BLaER1 treated with 17β-estradiol and CSF1 and Interleukin-3, amounts not matched to agents 10 nM and 100 nM (cell line): ENCODE measurements around the gene UBE4B.
"Not testable (repeated sequence)": the region's sequence is repeated elsewhere in the genome, so short reads cannot be mapped to it uniquely, and the experiment has no call there.

Source experiments
- H3K27ac ChIP-seq, 11 experiments: shearing (Covaris generic); formaldehyde crosslinking; 2 replicates each; pipeline ENCODE4 v1.8.1; 2022
- H3K27me3 ChIP-seq, 11 experiments: shearing (Covaris generic); formaldehyde crosslinking; 2 replicates each; pipeline ENCODE4 v1.8.1; 2022
- H3K36me3 ChIP-seq, 11 experiments: shearing (Covaris generic); formaldehyde crosslinking; 2 replicates each; pipeline ENCODE4 v1.8.1; 2022
- H3K4me1 ChIP-seq, 10 experiments: shearing (Covaris generic); formaldehyde crosslinking; 2 replicates each; pipeline ENCODE4 v1.8.1; 2022
- H3K4me2 ChIP-seq, 11 experiments: shearing (Covaris generic); formaldehyde crosslinking; 2 replicates each; pipeline ENCODE4 v1.8.1; 2022
- H3K4me3 ChIP-seq, 10 experiments: shearing (Covaris generic); formaldehyde crosslinking; 2 replicates each; pipeline ENCODE4 v1.8.1; 2022
- H3K9ac ChIP-seq, 11 experiments: shearing (Covaris generic); formaldehyde crosslinking; 2 replicates each; pipeline ENCODE4 v1.8.1; 2022
- H3K9me3 ChIP-seq, 11 experiments: shearing (Covaris generic); formaldehyde crosslinking; replicated peaks in 1 of 11; 2 replicates each; pipeline ENCODE4 v1.8.1; 2022
- H4K20me1 ChIP-seq, 11 experiments: shearing (Covaris generic); formaldehyde crosslinking; 2 replicates each; pipeline ENCODE4 v1.8.1; 2022
- Cebpa-rat ChIP-seq, 11 experiments: shearing (Covaris generic); IDR thresholded peaks; 2 replicates each; pipeline ENCODE4 v1.8.1; 2022

The UBE4B gene

DNA sequence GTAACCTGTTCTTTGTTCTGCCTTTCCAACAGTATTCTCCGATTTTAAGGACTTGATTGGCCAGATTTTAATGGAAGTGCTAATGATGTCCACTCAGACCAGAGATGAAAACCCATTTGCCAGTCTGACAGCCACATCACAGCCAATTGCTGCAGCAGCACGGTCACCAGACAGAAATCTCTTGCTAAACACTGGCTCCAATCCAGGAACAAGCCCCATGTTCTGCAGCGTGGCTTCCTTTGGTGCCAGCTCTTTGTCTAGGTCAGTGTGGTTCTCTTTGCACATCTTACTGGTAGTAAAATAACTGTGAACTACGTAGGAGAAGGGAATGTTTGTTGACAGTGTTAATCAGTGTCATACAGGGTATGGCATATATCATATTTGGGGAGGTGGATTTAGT is 72.7 kb downstream of the UBE4B start:
- no peak overlapping the region for H3K27ac ChIP-seq
- peaks cover 0 to 11% (median 0%) of the 10 kb centered on the region in 11 experiments; a peak in 3 of 22 replicates for H4K20me1 ChIP-seq
- no peak overlapping the region for H3K4me2 ChIP-seq
- H3K4me1 ChIP-seq, result 0 out of 20 replicates have a peak, but pooled peaks cover 0 to 8% (median 0%) of the 10 kb centered on the region in 10 experiments
- H3K9me3 ChIP-seq, result no peaks in the 10 kb centered on the region
- TF ChIP-seq Cebpa-rat (IDR thresholded peaks at IDR 0.05), result no peak
- H3K36me3 ChIP-seq, result peaks cover 79 to 99% (median 92%) of the 10 kb centered on the region in 11 experiments
- H3K27me3 ChIP-seq, result no peaks in the 10 kb centered on the region
- H3K9ac ChIP-seq, result no peak overlapping the region
- no peak overlapping the region for H3K4me3 ChIP-seq

DNA sequence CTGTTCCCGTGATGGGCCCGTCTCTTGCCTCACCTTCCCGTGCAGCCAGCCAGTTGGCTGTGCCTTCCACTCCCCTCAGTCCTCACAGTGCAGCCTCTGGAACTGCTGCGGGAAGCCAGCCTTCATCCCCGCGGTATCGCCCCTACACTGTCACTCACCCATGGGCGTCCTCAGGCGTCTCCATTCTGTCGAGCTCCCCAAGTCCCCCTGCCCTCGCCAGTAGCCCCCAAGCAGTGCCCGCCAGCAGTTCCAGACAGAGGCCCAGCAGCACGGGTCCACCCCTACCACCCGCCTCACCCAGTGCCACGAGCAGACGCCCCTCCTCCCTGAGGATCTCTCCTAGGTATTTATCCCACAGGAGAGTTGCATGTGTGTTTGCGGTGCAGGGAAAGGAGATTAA is 73.5 kb downstream of the UBE4B start:
- no peak overlapping the region for H3K4me3 ChIP-seq
- 0 out of 20 replicates have a peak, but pooled peaks cover 0 to 8% (median 0%) of the 10 kb centered on the region in 10 experiments for H3K4me1 ChIP-seq
- peaks cover 80 to 99% (median 95%) of the 10 kb centered on the region in 11 experiments for H3K36me3 ChIP-seq
- H3K9me3 ChIP-seq, result no peaks in the 10 kb centered on the region
- no peak overlapping the region for H3K4me2 ChIP-seq
- no peak overlapping the region for H3K9ac ChIP-seq
- no peak for TF ChIP-seq Cebpa-rat (IDR thresholded peaks at IDR 0.05)
- no peaks in the 10 kb centered on the region for H3K27me3 ChIP-seq
- peaks cover 0 to 11% (median 0%) of the 10 kb centered on the region in 11 experiments; a peak in 3 of 22 replicates for H4K20me1 ChIP-seq
- H3K27ac ChIP-seq, result no peak overlapping the region

DNA sequence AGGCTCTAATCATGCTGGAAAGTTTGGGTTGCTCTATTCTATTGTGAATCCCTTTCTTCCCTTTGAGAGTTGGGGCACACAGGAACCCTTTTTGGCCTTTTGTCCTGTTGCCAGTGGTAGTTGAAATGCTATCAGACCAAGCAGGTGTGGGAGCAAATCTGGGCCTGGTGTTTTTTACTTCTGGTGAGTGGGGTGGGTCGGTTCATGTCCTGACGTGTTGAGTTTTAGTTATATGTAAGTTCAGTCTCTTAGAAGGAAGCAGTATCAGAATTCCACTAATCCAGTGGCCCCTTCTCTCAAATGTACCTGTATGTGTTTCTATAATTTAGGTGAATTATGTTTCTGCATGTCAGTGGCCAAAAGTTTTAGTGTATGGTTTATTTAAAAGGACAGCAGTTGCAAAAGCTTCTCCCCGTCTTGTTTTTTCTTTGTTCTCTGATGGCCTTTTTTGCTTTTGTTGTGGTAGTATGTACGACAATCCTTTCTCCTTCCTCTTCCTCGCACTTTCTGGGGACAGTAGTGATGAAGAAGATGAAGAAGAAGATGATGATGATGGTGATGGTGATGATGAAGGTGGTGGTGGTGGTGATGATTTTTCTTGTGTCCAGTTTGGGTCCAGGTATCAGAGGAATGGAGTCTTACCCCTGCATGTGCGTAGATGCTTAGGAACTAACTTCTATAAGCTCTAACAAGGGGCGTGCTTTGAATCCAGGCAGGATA is 74.2 kb downstream of the UBE4B start:
- Histone ChIP-seq H3K4me3 (no peak overlapping the region), H3K4me2 (no peak overlapping the region)
- no peak for TF ChIP-seq Cebpa-rat (IDR thresholded peaks at IDR 0.05)

DNA sequence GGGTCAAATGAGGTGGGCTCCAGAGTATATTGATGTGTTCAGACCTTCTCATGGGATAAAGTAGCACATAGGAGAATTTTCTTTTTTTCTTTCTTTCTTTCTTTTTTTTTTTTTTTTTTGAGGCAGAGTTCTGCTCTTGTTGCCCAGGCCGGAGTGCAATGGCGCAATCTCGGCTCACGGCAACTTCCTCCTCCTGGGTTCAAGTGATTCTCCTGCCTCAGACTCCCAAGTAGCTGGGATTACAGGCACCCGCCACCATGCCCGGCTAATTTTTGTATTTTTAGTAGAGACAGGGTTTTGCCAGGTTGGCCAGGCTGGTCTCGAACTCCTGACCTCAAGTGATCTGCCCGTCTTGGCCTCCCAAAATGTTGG is 74.7 kb downstream of the UBE4B start:
- not testable (repeated sequence) for H3K4me3 ChIP-seq, H3K27me3 ChIP-seq, H3K9me3 ChIP-seq, H3K27ac ChIP-seq, H3K9ac ChIP-seq, H3K4me2 ChIP-seq, H3K4me1 ChIP-seq
- Histone ChIP-seq H3K36me3 (peaks cover 80 to 99% (median 91%) of the 10 kb centered on the region in 11 experiments), H4K20me1 (peaks cover 0 to 11% (median 0%) of the 10 kb centered on the region in 11 experiments; a peak in 3 of 22 replicates)

More for the DNA sequence above, 74.2 kb downstream of the UBE4B start:
- Histone ChIP-seq H3K4me1 (0 out of 20 replicates have a peak, but pooled peaks cover 0 to 8% (median 0%) of the 10 kb centered on the region in 10 experiments), H3K27ac (no peak overlapping the region), H3K36me3 (peaks cover 82 to 99% (median 94%) of the 10 kb centered on the region in 11 experiments), H3K27me3 (no peaks in the 10 kb centered on the region), H3K9ac (no peak overlapping the region), H3K9me3 (no peaks in the 10 kb centered on the region), H4K20me1 (peaks cover 0 to 11% (median 0%) of the 10 kb centered on the region in 11 experiments; a peak in 3 of 22 replicates)

DNA sequence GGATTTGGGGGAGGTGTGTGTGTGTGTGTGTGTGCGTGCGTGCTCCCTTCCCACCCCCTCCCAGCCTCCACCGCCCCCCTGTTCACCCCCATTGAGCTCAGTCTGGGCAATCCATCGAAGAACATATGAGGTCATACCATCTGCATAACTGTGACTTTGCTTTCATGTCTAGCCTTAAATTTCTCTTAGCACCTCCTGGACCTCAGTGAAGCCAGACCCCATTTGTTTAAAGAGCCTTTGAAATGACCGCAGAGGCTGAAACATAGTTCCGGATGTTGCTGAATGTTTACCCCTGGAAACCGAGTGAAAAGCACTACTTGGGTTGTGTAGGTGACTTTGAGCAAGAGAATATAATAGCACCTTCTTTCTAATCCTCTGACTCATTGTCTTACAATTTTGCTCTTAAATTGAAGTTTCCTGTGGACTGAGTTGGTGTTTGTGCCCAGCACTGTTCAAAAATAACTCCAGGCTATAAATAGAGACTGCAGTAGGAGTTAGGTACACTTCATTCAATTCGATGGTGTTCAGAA is 75.4 kb downstream of the UBE4B start:
- no peak for TF ChIP-seq Cebpa-rat (IDR thresholded peaks at IDR 0.05)
- Histone ChIP-seq H3K9me3 (no peaks in the 10 kb centered on the region), H4K20me1 (peaks cover 0 to 11% (median 0%) of the 10 kb centered on the region in 11 experiments; a peak in 5 of 22 replicates), H3K4me3 (no peak overlapping the region), H3K4me1 (0 out of 20 replicates have a peak, but pooled peaks cover 0 to 8% (median 0%) of the 10 kb centered on the region in 10 experiments), H3K27ac (no peak overlapping the region), H3K27me3 (no peaks in the 10 kb centered on the region), H3K36me3 (peaks cover 78 to 99% (median 88%) of the 10 kb centered on the region in 11 experiments), H3K9ac (no peak overlapping the region), H3K4me2 (no peak overlapping the region)

DNA sequence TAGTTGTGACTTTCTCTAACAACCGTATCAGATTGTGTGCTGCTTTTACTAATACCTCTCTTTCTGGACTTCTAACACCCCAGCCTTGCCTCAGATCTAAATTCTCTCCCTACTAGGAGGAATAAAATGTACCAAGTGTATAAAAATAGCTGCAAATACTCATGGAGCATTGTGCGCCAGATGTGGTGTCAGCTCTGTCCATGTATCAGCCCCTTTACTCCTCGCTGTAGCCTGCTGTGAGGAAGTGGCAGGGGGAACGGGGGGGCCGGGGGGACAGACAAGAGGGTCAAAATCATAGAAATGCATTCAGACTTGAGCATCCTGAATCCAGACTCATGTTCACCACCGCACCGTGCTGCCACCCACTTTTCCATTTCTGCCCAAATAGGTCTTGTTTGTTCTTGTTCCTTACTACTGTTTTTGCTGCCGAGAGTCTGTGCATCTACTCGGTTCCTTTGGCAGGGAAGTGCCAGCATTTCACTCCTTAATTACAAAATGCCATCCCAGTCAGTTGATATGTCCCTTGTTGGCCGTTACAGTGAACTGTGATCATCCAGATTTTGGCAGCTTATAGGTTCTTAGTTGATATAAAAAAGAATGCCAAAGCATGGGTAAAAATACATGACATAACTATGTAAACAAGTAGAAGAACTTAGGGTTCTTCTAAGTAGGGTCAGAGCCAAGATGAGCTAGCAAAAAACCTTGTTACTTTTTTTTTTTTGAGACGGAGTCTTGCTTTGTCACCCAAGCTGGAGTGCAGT is 76.4 kb downstream of the UBE4B start:
- peaks cover 71 to 99% (median 83%) of the 10 kb centered on the region in 11 experiments for H3K36me3 ChIP-seq
- no peak overlapping the region for H3K9ac ChIP-seq
- no peak overlapping the region for H3K4me3 ChIP-seq
- 0 out of 20 replicates have a peak, but pooled peaks cover 0 to 8% (median 0%) of the 10 kb centered on the region in 10 experiments for H3K4me1 ChIP-seq
- H3K9me3 ChIP-seq, result no peaks in the 10 kb centered on the region
- H3K27me3 ChIP-seq, result no peaks in the 10 kb centered on the region
- peaks cover 0 to 11% (median 0%) of the 10 kb centered on the region in 11 experiments; a peak in 5 of 22 replicates for H4K20me1 ChIP-seq
- no peak overlapping the region for H3K4me2 ChIP-seq
- TF ChIP-seq Cebpa-rat (IDR thresholded peaks at IDR 0.05), result no peak
- no peak overlapping the region for H3K27ac ChIP-seq

DNA sequence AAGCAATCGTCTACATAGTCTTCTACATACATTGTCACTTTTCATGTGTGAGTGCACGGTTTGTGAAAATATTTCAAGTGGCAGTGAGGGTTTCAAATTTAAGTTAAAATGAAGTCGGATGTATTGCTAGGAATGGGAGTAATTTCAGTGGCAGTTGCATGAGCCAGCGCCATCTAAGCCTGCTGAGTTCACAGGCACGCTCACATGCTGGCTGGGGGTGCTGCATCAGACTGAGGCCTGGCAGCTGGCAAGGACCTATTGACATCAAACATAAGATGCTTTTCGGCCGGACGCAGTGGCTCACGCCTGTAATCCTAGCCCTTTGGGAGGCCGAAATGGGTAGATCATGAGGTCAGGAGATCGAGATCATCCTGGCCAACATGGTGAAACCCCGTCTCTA is 80.7 kb downstream of the UBE4B start:
- TF ChIP-seq Cebpa-rat (IDR thresholded peaks at IDR 0.05), result no peak
- no peak overlapping the region for H3K9ac ChIP-seq
- H3K36me3 ChIP-seq, result peaks cover 57 to 100% (median 83%) of the 10 kb centered on the region in 11 experiments
- H3K4me1 ChIP-seq, result no peaks in the 10 kb centered on the region
- no peak overlapping the region for H3K27ac ChIP-seq
- no peak overlapping the region for H3K4me3 ChIP-seq
- H4K20me1 ChIP-seq, result peaks cover 0 to 8% (median 0%) of the 10 kb centered on the region in 11 experiments; a peak in 2 of 22 replicates
- H3K9me3 ChIP-seq, result no peaks in the 10 kb centered on the region
- H3K27me3 ChIP-seq, result no peaks in the 10 kb centered on the region
- no peak overlapping the region for H3K4me2 ChIP-seq

DNA sequence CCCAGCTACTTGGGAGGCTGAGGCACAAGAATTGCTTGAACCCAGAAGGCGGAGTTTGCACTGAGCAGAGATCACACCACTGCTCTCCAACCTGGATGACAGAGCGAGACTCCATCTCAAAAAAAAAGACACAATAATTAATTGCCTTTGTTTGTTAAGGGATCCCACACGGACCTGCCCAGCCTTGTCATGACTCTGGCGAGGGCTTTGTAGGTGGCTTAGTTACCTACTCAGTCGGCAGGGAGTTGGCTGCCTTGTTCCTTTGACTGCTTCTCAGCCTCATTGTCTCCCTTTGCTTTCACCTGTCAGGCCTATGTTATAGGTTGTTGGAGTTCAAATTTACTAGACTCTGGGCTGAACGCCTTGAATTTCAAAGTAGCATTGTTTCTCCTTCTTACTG is 82.0 kb downstream of the UBE4B start:
- Histone ChIP-seq H3K36me3 (peaks cover 58 to 99% (median 81%) of the 10 kb centered on the region in 11 experiments), H3K4me3 (no peak overlapping the region), H4K20me1 (peaks cover 0 to 8% (median 0%) of the 10 kb centered on the region in 11 experiments; a peak in 2 of 22 replicates), H3K27ac (no peak overlapping the region), H3K9me3 (no peaks in the 10 kb centered on the region), H3K4me2 (no peak overlapping the region), H3K4me1 (no peaks in the 10 kb centered on the region), H3K27me3 (no peaks in the 10 kb centered on the region), H3K9ac (no peak overlapping the region)
- no peak for TF ChIP-seq Cebpa-rat (IDR thresholded peaks at IDR 0.05)

DNA sequence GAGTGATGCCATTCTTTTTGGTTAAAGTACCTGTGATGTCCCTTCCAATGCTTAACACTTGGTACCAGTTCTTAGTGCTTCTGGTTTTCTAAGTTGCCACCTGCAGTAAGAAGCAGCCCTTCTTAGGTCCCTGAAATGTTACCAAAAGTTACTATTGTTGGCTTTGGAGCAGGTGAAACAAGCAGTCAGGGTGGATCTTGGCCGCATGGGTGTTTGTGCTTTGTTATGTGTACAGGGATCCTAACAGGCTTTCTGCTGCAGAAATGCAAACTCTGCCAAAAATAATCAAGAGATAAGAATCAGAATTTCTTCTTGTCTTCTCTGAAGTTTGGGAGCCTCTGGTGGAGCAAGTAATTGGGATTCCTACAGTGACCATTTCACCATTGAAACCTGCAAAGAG is 84.4 kb downstream of the UBE4B start:
- Histone ChIP-seq H3K36me3 (peaks cover 59 to 99% (median 85%) of the 10 kb centered on the region in 11 experiments), H3K27me3 (no peaks in the 10 kb centered on the region), H3K4me2 (no peak overlapping the region), H4K20me1 (peaks cover 0 to 8% (median 0%) of the 10 kb centered on the region in 11 experiments; a peak in 2 of 22 replicates), H3K9ac (no peak overlapping the region), H3K4me1 (peaks cover 0 to 5% (median 0%) of the 10 kb centered on the region in 10 experiments; a peak in 5 of 20 replicates), H3K27ac (no peak overlapping the region), H3K9me3 (no peaks in the 10 kb centered on the region), H3K4me3 (no peak overlapping the region)
- TF ChIP-seq Cebpa-rat (IDR thresholded peaks at IDR 0.05), result no peak
